Activated effector memory CD4-positive, alpha-beta T cell treated with anti-CD3 and anti-CD28 coated beads, Interleukin-2, amount 50 U/mL, for 16 hours (primary cell): Measurements from ENCODE around the gene APBB2.

Source experiments
- DNase-seq: peaks from one replicate; pipeline ENCODE4 v3.0.0-alpha.2; 2020

Gene APBB2

GRCh38 chr4:41185614-41186592 lies 28.4 kb downstream of the APBB2 start:
- no peak for DNase-seq

GRCh38 chr4:41184009-41184408 lies 30.3 kb downstream of the APBB2 start:
- DNase-seq: no peak

DNA sequence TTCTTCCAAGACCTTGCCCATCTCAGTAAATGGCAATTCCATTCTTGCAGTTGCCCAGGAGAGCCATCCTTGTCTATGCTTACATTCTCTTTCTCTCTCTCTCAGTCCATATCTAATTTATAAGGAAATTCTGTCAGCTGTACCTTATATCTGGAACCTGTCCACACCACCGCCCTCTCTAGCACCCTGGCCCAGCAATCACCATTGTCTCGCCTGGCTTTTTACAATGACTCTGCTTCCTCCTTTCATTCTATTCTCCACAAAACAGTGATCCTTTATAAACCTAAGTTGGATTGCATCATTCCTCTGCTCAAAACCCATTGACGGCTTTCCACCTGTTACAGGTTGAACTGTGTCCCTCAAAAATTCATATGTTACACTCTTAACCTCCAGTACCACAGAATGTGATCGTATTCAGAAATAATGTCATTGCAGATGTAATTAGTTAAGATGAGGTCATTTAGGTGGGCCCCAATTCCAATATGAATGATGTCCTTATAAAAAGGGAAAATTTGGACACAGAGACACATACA lies 31.3 kb downstream of the APBB2 start:
- DNase-seq: no peak

DNA sequence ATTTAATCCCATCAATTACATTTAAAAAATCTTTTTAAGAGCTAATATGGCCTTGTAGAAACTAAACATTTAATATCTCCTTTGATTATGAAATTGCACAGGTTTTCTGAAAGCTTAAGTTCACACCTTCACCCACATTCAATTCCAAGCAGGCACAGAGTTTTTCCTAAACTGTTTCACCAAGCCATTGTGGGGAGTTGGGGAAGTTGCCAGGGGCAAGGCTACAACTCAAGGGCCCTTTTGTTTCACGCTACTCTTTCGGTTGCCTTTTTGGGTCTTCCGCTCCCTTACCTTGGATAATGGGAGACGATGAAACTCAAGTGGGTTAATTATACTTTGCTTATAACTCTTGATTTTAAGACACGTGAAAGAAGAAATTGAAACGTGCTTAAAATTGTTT lies 33.3 kb downstream of the APBB2 start:
- no peak for DNase-seq

DNA sequence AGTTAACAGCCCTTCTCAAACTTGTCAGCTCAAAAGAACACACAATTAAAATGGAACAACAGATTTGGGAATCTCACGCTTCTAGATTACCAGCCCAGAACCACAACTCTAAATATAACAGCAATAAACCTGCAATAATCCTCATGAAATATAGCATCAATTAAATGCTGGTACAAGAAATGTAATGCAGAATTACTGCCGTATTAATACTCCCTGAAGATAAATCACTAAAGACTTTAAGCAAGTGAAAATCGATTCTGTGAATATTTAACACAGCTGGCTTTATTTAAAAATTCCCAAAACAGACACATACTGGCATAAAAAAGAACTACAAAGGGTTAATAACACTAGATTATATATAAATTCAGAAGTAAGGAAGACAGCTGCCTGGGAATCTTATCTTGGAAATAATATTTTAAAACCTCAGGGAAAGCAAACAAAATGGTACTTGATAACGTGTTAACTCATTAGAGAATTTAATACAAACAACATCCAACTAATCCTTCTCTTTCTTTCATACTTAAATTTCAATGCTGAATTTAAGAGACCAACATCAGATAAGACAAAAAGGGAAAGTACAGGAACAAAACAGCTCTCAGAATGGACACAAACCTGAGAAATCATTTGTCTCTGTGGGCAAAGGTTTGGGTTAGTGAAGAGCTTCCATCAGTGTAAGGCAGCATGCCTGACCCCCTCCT lies 34.7 kb downstream of the APBB2 start:
- DNase-seq: no peak

- no peak for DNase-seq
Observed at GRCh38 chr4:41178372-41179370, 35.7 kb downstream of the APBB2 start.

GRCh38 chr4:41177016-41177415 lies 37.3 kb downstream of the APBB2 start:
- DNase-seq: no peak

DNA sequence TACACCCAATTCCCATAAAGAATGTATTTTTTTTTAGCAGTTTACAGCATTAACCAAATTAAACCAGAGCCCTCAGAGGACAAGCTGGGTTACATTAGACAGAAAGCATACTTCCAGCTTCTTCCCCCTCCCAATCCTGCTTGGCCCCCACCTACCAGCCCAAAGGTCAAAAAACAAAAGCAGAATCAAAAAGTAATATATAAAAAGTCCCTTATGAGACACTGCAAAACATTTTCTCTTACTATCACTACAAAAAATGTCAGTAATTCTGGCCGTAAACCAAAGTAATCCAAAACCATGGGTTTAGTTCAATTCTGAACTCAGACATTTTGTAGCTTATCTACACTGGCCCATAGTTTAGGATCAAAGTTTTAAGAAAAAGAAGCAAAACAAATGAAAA lies 38.0 kb downstream of the APBB2 start:
- no peak for DNase-seq

DNA sequence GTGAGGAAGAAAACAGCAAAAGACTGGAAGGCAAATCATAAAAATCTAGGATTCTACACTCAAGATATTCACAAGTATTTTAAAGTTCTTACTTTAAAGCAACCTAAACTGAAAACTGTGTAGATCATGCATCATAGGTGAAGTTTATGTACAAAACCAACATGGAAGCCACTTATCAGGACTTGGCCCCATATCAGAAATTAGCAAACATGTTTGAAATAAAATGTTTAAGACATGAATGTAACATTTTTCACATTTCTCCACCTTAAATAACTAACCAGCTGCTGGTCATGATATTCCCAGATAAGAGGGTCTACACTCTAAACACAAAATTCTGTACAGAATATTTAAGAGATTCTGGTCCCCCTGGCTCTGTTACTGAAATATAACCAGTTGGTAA lies 38.5 kb downstream of the APBB2 start:
- DNase-seq: no peak

GRCh38 chr4:41174444-41174843 lies 39.9 kb downstream of the APBB2 start:
- DNase-seq: no peak

DNA sequence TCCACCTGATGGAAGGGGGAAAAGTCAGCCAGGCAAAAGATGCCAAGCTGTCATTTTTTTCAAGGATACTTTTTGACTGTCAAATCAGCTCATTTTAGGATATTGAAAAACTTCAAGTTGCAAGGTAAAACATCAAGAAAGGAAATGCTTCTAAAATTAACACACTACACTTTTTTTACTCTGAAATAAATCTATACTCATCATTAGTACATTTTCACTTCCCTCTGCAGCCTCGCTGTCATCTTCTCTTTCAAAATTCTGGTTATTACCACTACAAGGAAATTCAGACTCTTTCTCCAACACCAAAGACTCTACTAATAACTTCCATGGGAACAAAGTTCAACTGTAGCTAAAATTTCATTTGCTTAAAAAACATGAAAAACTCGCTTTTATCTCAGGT lies 41.6 kb downstream of the APBB2 start:
- DNase-seq: no peak

GRCh38 chr4:41169256-41169800 lies 45.0 kb downstream of the APBB2 start:
- no peak for DNase-seq

GRCh38 chr4:41167191-41167590 lies 47.2 kb downstream of the APBB2 start:
- DNase-seq: no peak

DNA sequence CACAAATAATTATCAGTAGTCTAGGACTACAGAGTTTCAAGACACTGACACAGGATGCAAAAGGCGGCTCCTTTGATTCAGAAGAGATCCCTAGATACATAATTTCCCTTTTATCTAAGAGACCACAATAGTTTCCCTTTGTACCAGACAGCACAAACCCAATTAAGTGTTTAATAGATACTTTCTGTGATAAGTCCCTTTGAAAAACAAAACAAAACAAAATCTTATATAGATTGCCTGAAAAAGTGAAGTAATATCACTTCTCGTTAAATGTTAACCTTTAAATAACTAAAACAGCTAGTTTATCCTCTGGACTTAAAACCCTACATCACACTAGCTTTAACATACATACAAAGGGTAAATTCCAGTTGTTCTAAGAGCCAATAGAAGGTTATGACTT lies 49.9 kb downstream of the APBB2 start:
- DNase-seq: no peak

DNA sequence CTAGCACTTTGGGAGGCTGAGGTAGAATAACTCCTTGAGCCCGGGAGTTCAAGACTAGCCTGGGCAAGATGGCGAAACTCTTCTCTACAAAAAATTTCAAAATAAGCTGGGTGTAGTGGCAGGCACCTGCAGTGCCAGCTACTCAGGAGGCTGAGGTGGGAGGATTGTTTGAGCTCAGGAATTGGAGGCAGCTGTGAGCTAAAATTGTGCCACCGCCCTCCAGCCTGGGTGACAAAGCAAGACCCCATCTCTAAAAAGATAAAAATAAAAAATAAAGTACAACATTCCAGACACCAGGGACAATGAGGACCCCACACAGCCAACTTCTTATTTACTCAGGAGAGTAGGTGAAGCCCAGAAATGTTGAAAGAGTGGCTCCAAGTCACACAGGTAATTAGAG lies 53.0 kb downstream of the APBB2 start:
- no peak for DNase-seq

DNA sequence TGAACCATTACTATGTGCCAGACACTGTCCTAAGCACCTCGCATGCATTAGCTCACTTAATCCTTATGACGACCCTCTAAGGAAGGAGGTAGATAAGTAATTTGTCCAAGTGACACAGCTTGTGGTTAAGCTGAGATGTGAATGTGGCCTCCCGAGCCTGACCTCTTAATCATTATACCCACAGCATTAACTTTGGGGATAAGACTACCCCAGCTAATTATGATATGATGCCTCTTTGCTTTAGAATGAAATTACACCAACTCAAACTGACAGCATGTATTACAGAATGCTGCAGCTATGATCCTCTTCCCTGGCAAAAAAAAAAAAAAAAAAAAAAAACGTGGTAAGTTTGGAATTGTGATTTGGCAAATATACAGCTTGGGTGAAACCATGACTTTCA lies 53.5 kb downstream of the APBB2 start:
- DNase-seq: no peak

- no peak for DNase-seq
Observed at GRCh38 chr4:41160012-41160789, 54.1 kb downstream of the APBB2 start.

GRCh38 chr4:41158756-41159155 lies 55.6 kb downstream of the APBB2 start:
- no peak for DNase-seq

- DNase-seq: no peak
Observed at GRCh38 chr4:41158274-41158673, 56.1 kb downstream of the APBB2 start.

- DNase-seq: no peak
Observed at GRCh38 chr4:41157009-41157408, 57.3 kb downstream of the APBB2 start.

- DNase-seq: no peak
Observed at GRCh38 chr4:41156574-41156973, 57.8 kb downstream of the APBB2 start.
